Mammary epithelial cell (primary cell): ENCODE results near the gene CFAP221.

ENCODE experiments used
- CTCF ChIP-seq, 2 donors: IDR thresholded peaks in 1 of 2; conservative IDR thresholded peaks in 1 of 2; 2 replicates each; pipeline ENCODE4 v1.5.1; 2011 to 2012; ENCODE audit warnings: inconsistent platforms in 2 of 2, low read length in 2 of 2, mild to moderate bottlenecking in 2 of 2, control low read depth in 1 of 2, low read depth in 1 of 2; ENCODE audit not compliant: insufficient read depth in 1 of 2; ENCODE audit errors: extremely low read depth in 1 of 2
- EZH2 ChIP-seq: IDR thresholded peaks from 2 replicates; pipeline ENCODE4 v1.6.1; 2012; ENCODE audit warnings: low read length, inconsistent platforms, borderline replicate concordance

- TF ChIP-seq CTCF (conservative IDR thresholded peaks at IDR 0.05 in 1 of 2, IDR thresholded peaks at IDR 0.05 in 1 of 2; ENCODE audit: extremely low read depth in 1 of 2, insufficient read depth in 1 of 2, low read depth in 1 of 2, low read length in 2 of 2) (no peak), EZH2 (no peak)
Observed at GRCh38 chr2:119606674-119607073, 62.4 kb downstream of the CFAP221 start.
